Right ventricle myocardium inferior (tissue), 1 donor: ENCODE data around the gene PRSS23. TPM values are rescaled to one million over a fixed set of nuclear protein-coding genes. Genes with fewer than 3 reads are reported as not detected.

Experiments used
- total RNA-seq: library from RNA; stranded (reverse); fragmentation: NEBNext Ultra II Directional; extraction: Animal tissue kit (Norgen Biotek cat#: 25700); gene quantifications from one replicate; pipeline ENCODE4 v1.2.1, GENCODE V29; 2021
- donor health status: DM: no; HTN: yes; CAD: no; lungs with severe emphysema.

PRSS23 gene
- total RNA-seq, 1 donor from 2014 or later: 7.2 TPM

Other genes starting within 250 kb of the PRSS23 start
- 28.9 TPM for gene ME3, start 127.9 kb upstream of the PRSS23 start, total RNA-seq
- 31.3 TPM for gene FZD4, start 154.9 kb downstream of the PRSS23 start, total RNA-seq
- 18.1 TPM for gene TMEM135, start 237.4 kb downstream of the PRSS23 start, total RNA-seq